GM19351 (cell line): ENCODE data around the gene DDA1.

Source experiments
- ATAC-seq: cut with Tn5 transposase; IDR thresholded peaks from one replicate; pipeline ENCODE4 v1.9.1; 2021; ENCODE audit warnings: mild to moderate bottlenecking, moderate library complexity; ENCODE audit not compliant: unreplicated experiment

DDA1 gene

GRCh38 chr19:17309965-17310461 is 650 bp downstream of the DDA1 start:
- no peak for ATAC-seq

DNA sequence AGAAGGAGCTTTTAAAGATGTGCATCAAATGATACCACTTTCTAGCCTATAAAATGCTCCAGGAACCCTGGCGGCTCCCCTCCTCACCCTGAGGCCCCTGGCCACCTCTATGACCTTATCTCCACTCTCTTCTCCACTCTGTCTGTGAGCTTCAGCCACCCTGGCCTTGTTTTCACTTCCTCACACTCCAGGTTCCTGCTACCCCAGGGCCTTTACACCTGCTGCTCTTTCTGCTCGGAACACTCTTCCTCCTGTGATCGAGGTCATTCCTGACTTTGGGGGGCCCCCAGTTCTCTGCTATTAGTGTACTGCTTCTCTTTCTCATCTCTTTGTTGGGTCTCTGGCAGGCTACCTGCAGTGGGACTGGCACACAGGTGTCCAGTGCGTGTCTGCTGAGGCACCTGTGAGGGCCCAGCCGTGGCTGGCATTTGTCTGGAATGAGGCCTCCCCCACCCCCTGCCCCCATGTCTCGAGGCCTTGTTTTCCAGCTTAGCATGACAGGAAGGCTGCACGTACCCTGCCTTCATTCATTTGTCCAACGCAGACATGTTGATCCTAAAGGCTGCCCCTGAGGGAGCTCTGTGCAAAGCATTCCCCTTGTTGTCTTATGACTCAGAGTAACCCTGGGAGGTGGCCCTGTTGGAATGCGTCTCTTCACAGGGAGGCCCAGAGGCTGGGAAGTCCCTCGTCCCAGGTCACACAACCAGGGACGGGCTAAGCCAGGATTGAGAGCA is 2.3 kb downstream of the DDA1 start:
- no peak for ATAC-seq

GRCh38 chr19:17312189-17313113 is 3.1 kb downstream of the DDA1 start:
- ATAC-seq, result no peak

GRCh38 chr19:17314007-17314593 is 4.7 kb downstream of the DDA1 start:
- no peak for ATAC-seq

GRCh38 chr19:17318966-17319365 is 9.6 kb downstream of the DDA1 start:
- ATAC-seq, result no peak

DNA sequence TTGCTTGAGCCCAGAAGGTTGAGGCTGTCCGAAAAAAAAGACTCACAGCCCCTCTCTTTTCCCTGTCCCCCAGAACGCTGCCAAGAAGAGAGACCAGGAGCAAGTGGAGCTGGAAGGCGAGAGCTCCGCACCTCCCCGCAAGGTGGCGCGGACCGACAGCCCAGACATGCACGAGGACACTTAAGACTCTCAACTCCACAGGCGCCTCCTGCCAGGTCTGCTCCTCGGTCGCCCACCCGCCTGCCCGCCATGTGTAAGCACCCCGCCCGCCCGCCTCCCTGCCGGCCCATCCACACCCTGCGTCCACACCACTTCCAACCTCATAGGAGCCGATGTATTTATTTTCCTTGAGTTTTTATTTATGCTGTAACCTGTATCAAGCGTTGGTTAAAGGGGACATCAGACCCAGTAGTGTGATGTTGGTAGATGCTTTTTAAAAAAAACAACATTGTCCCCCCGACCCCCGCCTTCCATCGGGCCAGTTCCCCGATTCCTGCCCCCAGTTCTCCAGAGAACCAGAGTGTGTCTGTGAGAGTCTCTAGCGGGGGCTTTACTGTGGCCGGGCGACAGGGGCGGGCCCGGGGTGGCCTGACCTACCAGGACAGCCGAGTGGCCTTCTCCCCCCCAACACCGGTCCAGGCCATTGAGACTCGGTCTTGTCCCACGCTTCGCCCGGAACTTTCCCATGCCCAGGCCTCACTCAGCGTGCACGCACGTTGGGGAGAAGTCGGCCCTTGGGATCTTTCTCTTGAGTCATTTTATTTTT is 10.3 kb downstream of the DDA1 start:
- no peak for ATAC-seq

DNA sequence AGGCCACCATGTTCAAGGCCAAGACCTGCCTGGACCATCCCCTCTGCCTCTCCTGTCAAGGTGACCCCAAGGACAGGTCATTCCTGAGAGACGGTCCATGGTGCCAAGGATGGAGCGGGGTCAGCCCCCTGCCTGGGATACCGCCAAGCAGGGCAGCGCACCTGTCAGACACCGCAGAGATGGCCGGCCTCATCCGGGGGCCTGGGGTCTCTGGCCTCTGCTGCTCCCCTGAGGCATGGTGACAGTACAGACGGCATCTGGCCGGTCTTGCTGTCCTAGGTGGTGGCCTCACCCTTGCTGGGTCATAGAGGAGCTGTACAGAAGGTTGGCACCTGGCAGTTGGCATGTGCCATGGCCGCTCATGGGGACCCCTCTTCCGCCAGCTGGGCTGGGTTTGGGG is 11.1 kb downstream of the DDA1 start:
- no peak for ATAC-seq

DNA sequence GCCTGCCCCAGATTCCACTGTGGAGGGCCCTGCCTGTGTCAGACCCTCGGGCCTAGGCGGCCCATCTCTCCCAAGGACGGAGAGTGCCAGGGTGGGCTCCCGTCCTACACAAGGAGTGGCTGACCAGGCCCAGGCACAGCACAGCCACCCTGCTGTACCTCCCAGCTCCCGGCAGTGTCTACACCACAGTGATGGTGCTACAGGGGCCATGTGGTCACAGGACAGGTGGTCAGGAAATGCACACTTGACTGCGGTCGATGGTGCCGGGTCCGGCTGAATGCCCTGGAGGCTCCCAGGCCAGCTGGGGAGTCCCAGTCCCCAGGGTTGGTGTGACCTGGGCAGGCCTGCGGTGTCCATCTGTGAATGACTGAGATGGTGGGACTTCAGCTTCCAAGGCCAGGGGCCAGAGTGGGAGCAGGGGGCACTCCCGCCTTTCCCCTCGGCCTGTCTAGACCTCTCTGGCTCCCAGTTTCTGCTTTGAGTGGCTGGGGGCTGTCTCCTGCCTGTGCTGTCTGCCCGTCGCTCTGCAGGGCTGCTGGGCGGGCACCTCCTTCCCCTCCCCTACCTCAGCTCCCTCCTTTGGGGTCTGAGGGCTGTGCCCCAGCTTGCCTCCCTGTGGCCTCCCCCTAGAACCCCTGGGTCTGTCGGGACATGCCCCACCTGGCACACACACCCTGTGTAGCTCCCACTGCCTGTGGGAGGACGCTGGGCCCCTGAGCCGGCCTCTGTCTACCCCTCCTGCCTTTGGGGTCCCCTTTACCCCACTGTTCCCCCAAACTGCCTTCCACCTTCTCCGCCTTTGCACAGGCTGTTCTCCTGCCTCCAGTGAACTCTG is 12.5 kb downstream of the DDA1 start:
- no peak for ATAC-seq

GRCh38 chr19:17322854-17323253 is 13.5 kb downstream of the DDA1 start:
- no peak for ATAC-seq

- no peak for ATAC-seq
Observed at GRCh38 chr19:17323300-17323963, 14.1 kb downstream of the DDA1 start.

GRCh38 chr19:17323964-17324332 is 14.6 kb downstream of the DDA1 start:
- no peak for ATAC-seq

DNA sequence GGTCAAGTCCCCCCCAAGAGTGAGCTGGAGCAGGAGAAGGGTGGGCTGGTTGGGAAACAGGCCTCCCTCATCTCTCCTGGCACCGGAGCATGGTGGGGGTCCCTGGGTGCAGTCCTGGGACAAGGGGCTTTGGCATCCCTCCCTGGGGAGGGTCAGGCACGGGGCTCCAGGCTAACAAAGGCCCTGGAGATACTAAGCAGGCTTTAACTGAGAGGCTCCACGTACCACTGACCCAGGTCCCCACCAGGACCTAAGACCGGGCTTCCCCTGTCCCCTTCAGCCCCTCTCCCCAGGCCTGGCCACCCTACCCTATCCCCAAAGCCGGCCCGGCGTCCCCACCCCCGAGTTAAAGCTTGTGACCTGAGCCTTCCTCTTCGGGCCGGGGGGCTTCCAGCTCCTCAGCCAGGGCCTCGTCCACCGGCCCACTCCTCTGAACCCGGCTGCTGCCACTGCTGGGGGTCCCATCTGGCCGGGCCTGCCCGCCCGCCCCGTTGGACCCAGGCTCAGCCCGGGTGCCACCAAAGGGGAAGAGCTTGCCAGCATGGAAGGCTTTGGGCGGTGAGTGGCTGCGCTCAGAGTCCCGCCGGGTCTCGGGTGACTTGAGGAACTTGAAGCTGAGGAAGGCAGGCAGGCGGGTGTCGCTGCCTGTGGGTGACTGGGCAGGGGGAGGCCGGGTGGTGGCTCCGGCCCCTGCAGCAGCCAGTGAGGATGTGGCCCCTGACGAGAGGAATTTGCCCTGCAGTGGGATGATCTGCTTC is 15.2 kb downstream of the DDA1 start:
- ATAC-seq, result no peak

- ATAC-seq, result no peak
Observed at GRCh38 chr19:17325133-17325532, 15.8 kb downstream of the DDA1 start.

- ATAC-seq, result no peak
Observed at GRCh38 chr19:17325881-17326594, 16.7 kb downstream of the DDA1 start.

DNA sequence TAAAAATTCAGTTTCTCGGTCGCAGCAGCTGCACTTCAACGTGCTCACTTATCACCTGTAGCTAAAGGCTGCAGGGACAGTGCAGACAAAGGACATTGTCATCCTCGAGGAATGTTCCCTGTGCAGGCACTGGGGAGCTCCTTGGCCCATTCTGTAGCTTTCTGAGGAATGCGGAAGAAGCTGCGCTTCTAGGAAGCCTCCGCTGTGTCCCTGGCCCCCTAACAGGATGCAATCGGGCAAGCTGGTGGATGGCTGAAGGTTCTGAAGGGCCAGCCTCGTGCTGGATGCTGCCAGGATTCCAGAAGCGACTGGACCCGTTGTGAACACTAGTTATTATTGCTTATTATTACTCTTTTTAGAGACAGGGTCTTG is 17.2 kb downstream of the DDA1 start:
- ATAC-seq, result no peak

- ATAC-seq, result no peak
Observed at GRCh38 chr19:17327068-17327653, 17.8 kb downstream of the DDA1 start.

DNA sequence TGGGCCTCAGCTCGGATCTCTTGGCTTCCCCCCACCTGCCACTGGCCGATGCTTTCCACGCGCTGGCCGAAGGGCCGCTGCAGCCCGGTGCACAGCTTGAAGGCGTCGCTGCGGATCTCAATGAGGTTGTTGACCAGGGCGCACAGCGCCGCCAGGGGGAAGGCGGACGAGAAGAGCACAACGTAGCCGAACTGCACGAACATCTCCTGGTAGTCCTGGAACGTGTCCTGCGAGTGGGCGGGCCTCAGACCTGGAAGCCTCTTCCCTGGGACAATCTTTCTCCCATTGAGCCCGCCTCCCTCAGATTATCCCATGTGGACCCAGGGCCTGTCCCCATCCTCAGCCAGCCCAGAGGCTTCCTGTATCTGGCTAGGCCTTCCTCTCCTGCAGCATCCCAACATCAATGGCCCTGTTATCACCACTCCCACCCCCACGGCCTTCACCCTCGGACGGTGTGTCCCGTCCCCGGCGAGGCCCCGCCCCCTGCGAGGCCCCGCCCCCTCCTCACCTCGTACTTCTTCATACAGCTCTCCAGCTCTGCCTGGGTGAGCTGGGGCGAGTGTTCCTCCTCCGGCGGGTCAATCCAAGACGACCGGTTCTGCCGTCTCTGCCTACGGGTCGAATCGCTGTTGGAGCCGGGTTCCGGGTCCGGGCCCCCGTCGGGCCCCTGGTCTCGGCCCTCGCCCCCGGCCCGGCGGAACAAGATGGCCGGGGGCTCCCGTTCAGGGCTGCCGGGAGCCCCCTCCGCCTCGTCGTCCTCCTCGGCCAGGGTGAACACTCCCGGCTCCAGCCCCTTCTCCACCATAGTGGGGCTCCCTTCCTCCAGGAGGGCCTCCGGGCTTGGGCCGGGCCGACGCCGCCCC is 18.5 kb downstream of the DDA1 start:
- ATAC-seq, result no peak
